Suppressor macrophage treated with lipopolysaccharide for 4 hours (primary cell): ENCODE measurements around the gene B4GALNT4.
"Not testable (repeated sequence)": the region's sequence is repeated elsewhere in the genome, so short reads cannot be mapped to it uniquely, and the experiment has no call there.

Experiments
- DNase-seq: peaks from one replicate; pipeline ENCODE4 v3.0.0-alpha.2; 2020

Gene B4GALNT4

GRCh38 chr11:409008-409599, 39.8 kb downstream of the B4GALNT4 start:
- no peak for DNase-seq

GRCh38 chr11:409600-410483, 40.5 kb downstream of the B4GALNT4 start:
- no peak for DNase-seq

- not testable (repeated sequence) for DNase-seq
These were observed 41.4 kb downstream of the B4GALNT4 start for GRCh38 chr11:410711-411110.

GRCh38 chr11:411520-411919, 42.2 kb downstream of the B4GALNT4 start:
- not testable (repeated sequence) for DNase-seq

GRCh38 chr11:412641-413119, 43.4 kb downstream of the B4GALNT4 start:
- DNase-seq, result no peak

GRCh38 chr11:413120-414081, 44.1 kb downstream of the B4GALNT4 start:
- no peak for DNase-seq

- no peak for DNase-seq
These were observed 45.1 kb downstream of the B4GALNT4 start for GRCh38 chr11:414318-414857.

- no peak for DNase-seq
These were observed 46.3 kb downstream of the B4GALNT4 start for GRCh38 chr11:415640-416041.

GRCh38 chr11:416051-416756, 46.9 kb downstream of the B4GALNT4 start:
- DNase-seq, result no peak

GRCh38 chr11:416757-417621, 47.7 kb downstream of the B4GALNT4 start:
- DNase-seq, result peak; percentile 57

GRCh38 chr11:417652-418342, 48.5 kb downstream of the B4GALNT4 start:
- no peak for DNase-seq

- DNase-seq, result no peak
These were observed 49.3 kb downstream of the B4GALNT4 start for GRCh38 chr11:418343-419247.

- no peak for DNase-seq
These were observed 50.1 kb downstream of the B4GALNT4 start for GRCh38 chr11:419248-420005.

GRCh38 chr11:420054-420910, 51.0 kb downstream of the B4GALNT4 start:
- no peak for DNase-seq

GRCh38 chr11:420911-421321, 51.6 kb downstream of the B4GALNT4 start:
- no peak for DNase-seq

- DNase-seq, result no peak
These were observed 53.0 kb downstream of the B4GALNT4 start for GRCh38 chr11:422249-422656.

GRCh38 chr11:424232-424631, 54.9 kb downstream of the B4GALNT4 start:
- no peak for DNase-seq
